HepG2 (cell line): ENCODE results near the gene BEAN1. TPM values are rescaled to one million over a fixed set of nuclear protein-coding genes. Genes with fewer than 3 reads are reported as not detected.

Experiments
- ATAC-seq: fragments of 200-7000 bp; cut with Tn5 transposase; 3 replicates; pipeline ENCODE4 v1.9.1; 2020; ENCODE audit warnings: mild to moderate bottlenecking, moderate library complexity
- BruUV-seq: library from RNA; stranded (reverse); fragments of 400-500 nt; replicated peaks from 2 replicates; lab custom pipeline; 2021; lab: Mats Ljungman, UMichigan
- CTCF ChIA-PET: fragments of 300-600 bp; formaldehyde crosslinking; extraction: SDS; loops from one replicate; lab custom pipeline; 2021; ENCODE audit warnings: low total read pairs, inconsistent platforms, low intra/inter-chr PET ratio; lab: Yijun Ruan, JAX
- POLR2A ChIA-PET: fragments of 350-600 bp; sonication (Branson Sonifier 250); formaldehyde crosslinking; loops from one replicate; lab custom pipeline; 2020; ENCODE audit warnings: antibody characterized with exemption, inconsistent platforms; lab: Yijun Ruan, JAX
- DNase-seq: peaks from one replicate; pipeline ENCODE4 v3.0.0-alpha.2; 2015; ENCODE audit warnings: low spot score
- FAIRE-seq: peaks from 3 replicates; lab custom pipeline; 2011; peaks lifted over from hg19 to GRCh38; lab: Jason Lieb, UNC
- H2AFZ ChIP-seq: one replicate; pipeline ENCODE4 v1.6.1; 2011; ENCODE audit warnings: low read length, inconsistent platforms
- H3K27ac ChIP-seq: fragments of 300-600 bp; 3 replicates; pipeline ENCODE4 v1.8.0; 2011; ENCODE audit warnings: mixed run types, mild to moderate bottlenecking, mixed read lengths, low read length, inconsistent platforms; ENCODE audit not compliant: insufficient read depth; ENCODE audit errors: extremely low read length
- H3K27me3 ChIP-seq, 2 experiments: fragments of 200-600 bp in 1 of 2; 2 replicates in 1 of 2; 3 replicates in 1 of 2; pipeline versions ENCODE4 v1.6.0 to v1.8.0; 2011; ENCODE audit warnings: low read length in 2 of 2, mild to moderate bottlenecking in 2 of 2, moderate library complexity in 2 of 2, inconsistent platforms in 1 of 2; ENCODE audit not compliant: insufficient read depth in 2 of 2, control insufficient read depth in 1 of 2
- H3K36me3 ChIP-seq, 2 experiments: fragments of 200-600 bp in 1 of 2; replicated peaks in 1 of 2; 2 replicates in 1 of 2; 3 replicates in 1 of 2; pipeline versions ENCODE4 v1.5.1 to v1.8.0; 2011; ENCODE audit warnings: low read length in 2 of 2, inconsistent platforms in 1 of 2; ENCODE audit not compliant: insufficient read depth in 2 of 2, control insufficient read depth in 1 of 2
- H3K4me1 ChIP-seq: 2 replicates; pipeline ENCODE4 v1.5.1; 2012; ENCODE audit warnings: low read length, inconsistent platforms; ENCODE audit not compliant: insufficient read depth
- H3K4me2 ChIP-seq: 2 replicates; pipeline ENCODE4 v1.6.0; 2011; ENCODE audit warnings: low read depth, low read length, inconsistent platforms
- H3K4me3 ChIP-seq, 3 experiments: fragments of 200-600 bp in 1 of 3; sonication (generic), shearing (Covaris generic) in 1 of 3; replicated peaks in 1 of 3; 2 replicates each; pipeline ENCODE4 v1.5.1; 2011 to 2016; ENCODE audit warnings: low read length in 3 of 3, inconsistent platforms in 2 of 3, low read depth in 2 of 3, mild to moderate bottlenecking in 2 of 3, control low read depth in 1 of 3, mixed read lengths in 1 of 3; ENCODE audit not compliant: insufficient read depth in 1 of 3
- H3K79me2 ChIP-seq: one replicate; pipeline ENCODE4 v1.6.1; 2011; ENCODE audit warnings: low read length, inconsistent platforms; ENCODE audit not compliant: insufficient read depth
- H3K9ac ChIP-seq: 2 replicates; pipeline ENCODE4 v1.6.0; 2011; ENCODE audit warnings: mild to moderate bottlenecking, low read depth, low read length, inconsistent platforms; ENCODE audit not compliant: insufficient read depth
- H3K9me3 ChIP-seq: 2 replicates; pipeline ENCODE4 v1.5.1; 2012; ENCODE audit warnings: mild to moderate bottlenecking, low read length
- H4K20me1 ChIP-seq: 2 replicates; pipeline ENCODE4 v1.6.0; 2011; ENCODE audit warnings: inconsistent platforms, mild to moderate bottlenecking, low read length, moderate library complexity; ENCODE audit not compliant: insufficient read depth
- HMG20A ChIP-seq: IDR thresholded peaks from 2 replicates; pipeline ENCODE4 v1.6.1; 2016; ENCODE audit warnings: borderline replicate concordance
- POLR2G ChIP-seq: fragments of 200-400 bp; formaldehyde crosslinking; IDR thresholded peaks from 2 replicates; pipeline ENCODE4 v1.6.1; 2018; ENCODE audit warnings: mild to moderate bottlenecking, low read depth, low read length, moderate library complexity
- PRPF4 ChIP-seq: fragments of 200-400 bp; formaldehyde crosslinking; IDR thresholded peaks from 2 replicates; pipeline ENCODE4 v1.6.1; 2016; ENCODE audit warnings: low read length, low read depth; ENCODE audit not compliant: poor library complexity, severe bottlenecking
- RBM22 ChIP-seq: fragments of 200-400 bp; formaldehyde crosslinking; optimal IDR thresholded peaks from 2 replicates; pipeline ENCODE3; 2017; ENCODE audit warnings: mild to moderate bottlenecking, low read length, moderate library complexity
- ZMYM3 ChIP-seq: sonication (generic); formaldehyde crosslinking; IDR thresholded peaks from 2 replicates; pipeline ENCODE4 v1.5.1; 2020; ENCODE audit warnings: mild to moderate bottlenecking, missing genetic modification reagents
- ZNF276 ChIP-seq: sonication (generic); formaldehyde crosslinking; IDR thresholded peaks from 2 replicates; pipeline ENCODE4 v1.4.0; 2020; ENCODE audit warnings: mild to moderate bottlenecking, low read depth, missing genetic modification reagents
- ZNF572 ChIP-seq: sonication (generic); formaldehyde crosslinking; IDR thresholded peaks from 2 replicates; pipeline ENCODE4 v1.5.1; 2020; ENCODE audit warnings: mild to moderate bottlenecking, missing genetic modification reagents
- ZNF75D ChIP-seq: sonication (generic); formaldehyde crosslinking; IDR thresholded peaks from 2 replicates; pipeline ENCODE4 v1.8.1; 2023; ENCODE audit warnings: missing genetic modification reagents, mild to moderate bottlenecking, borderline replicate concordance
- ZNF790 ChIP-seq: sonication (generic); formaldehyde crosslinking; IDR thresholded peaks from 2 replicates; pipeline ENCODE4 v1.8.0; 2022; ENCODE audit warnings: missing genetic modification reagents, mild to moderate bottlenecking, borderline replicate concordance
- WGBS: methylation state at CpG from one replicate; pipeline ENCODE4 v1.1.6; 2017; ENCODE audit warnings: low lambda C conversion rate; 5-methylcytosine and 5-hydroxymethylcytosine counted together
- in situ Hi-C: cut with HindIII; loops from 2 replicates; pipeline ENCODE4 v1.10.0; 2017; ENCODE audit warnings: low pct_unique_long_range_greater_than_20kb; ENCODE audit not compliant: extremely low pct_ligation_motif_present
- intact Hi-C: fragments of 100-400 bp; cut with micrococcal nuclease; formaldehyde crosslinking; loops from one replicate; pipeline ENCODE4 v1.10.0; 2022; ENCODE audit not compliant: unreplicated experiment
- polyA plus RNA-seq, 8 experiments: library from polyadenylated mRNA; depleted of rRNA in 3 of 8; stranded (reverse) in 7 of 8; unstranded in 1 of 8; fragments of >200 nt; fragmentation: Illumina TruSeq in 4 of 8; extraction: Trizol in 4 of 8; gene quantifications; 2 replicates each; pipeline versions ENCODE4 v1.2.1 to v1.2.3, GENCODE V29; 2011 to 2016; ENCODE audit warnings: low read depth in 4 of 8, missing spikeins in 1 of 8, mixed read lengths in 1 of 8; ENCODE audit not compliant: insufficient read depth in 1 of 8
- total RNA-seq, 5 experiments: library from RNA; depleted of rRNA; stranded (reverse); fragments of >200 nt; fragmentation: Illumina TruSeq; extraction: Trizol; gene quantifications; 2 replicates each; pipeline ENCODE4 v1.2.3, GENCODE V29; 2016; ENCODE audit warnings: low read depth in 1 of 5
- TF ChIP-seq, protein P1 (sequence below), 2 experiments: fragments of 450-650 bp in 1 of 2; sonication (generic) in 1 of 2; formaldehyde crosslinking in 1 of 2; IDR thresholded peaks; 2 replicates each; pipeline versions ENCODE4 v1.6.1 to v1.8.0; 2016 to 2022; ENCODE audit warnings: antibody characterized with exemption in 1 of 2, mild to moderate bottlenecking in 1 of 2, missing genetic modification reagents in 1 of 2

The BEAN1 gene
- total and polyA plus RNA-seq, 2 of the 13 experiments (the other 11 are each of a cell fraction or from before 2014, with no cell fraction given) = 0.53 to 1.4 TPM

DNA sequence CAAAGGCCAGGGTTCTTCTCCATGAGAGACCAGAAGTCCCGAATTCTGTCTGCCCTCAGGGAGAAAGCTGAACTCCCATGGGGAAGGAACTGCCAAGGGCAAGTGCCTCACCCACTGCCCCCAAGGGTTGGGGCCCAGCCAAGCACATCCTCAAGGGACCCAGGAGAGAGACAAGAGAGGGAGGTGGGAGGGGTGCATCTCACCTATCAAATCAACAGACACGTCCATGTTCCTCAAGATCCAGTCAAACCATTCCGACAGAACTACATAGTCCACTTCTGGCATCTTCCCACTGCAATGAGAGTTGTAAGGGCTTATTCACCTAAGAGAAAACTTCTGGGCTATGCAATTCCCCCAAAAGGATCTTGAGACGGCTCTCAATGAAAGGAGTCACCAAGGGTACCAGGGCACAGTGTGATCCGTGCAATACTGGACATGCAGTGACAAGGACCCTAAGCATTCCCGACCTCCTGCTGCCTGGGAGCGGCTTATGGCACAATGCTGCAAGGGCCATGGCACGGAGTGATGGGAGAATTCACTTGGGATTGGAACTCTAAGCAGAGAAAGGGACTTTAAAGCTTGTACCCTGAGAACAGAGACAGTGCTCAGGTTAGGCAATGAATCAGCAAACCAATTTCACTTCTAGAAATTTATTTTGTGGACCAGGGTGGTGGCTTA is 90.6 kb downstream of the BEAN1 start:
- H2AFZ ChIP-seq = no peak overlapping the region
- peak overlapping the region; percentile 99 for H3K27ac ChIP-seq
- 0 out of 5 replicates have a peak, but pooled peaks cover 0 to 4% of the 10 kb centered on the region in 2 experiments for H3K36me3 ChIP-seq
- ChIA-PET CTCF (no interaction called here), POLR2A (interaction anchor here (0.8 to 1.7 kb wide), 10 partner anchors 9 to 111 kb away, joined by 3 to 21 read pairs (median 4); partner anchors contain the start of genes CKLF, CMTM3 and TK2)
- peaks cover 54% of the 10 kb centered on the region for H3K4me1 ChIP-seq
- peak overlapping the region; percentile 97 for H3K4me2 ChIP-seq
- no TSS peak for BruUV-seq
- no peak for ATAC-seq
- H3K4me3 ChIP-seq = peak overlapping the region; percentile 35 to 67 (median 43)
- peak overlapping the region; percentile 92 for H3K9ac ChIP-seq
- in situ Hi-C loops = no loop called here
- intact Hi-C loops = loop anchor here (1.0 to 2.0 kb wide), 3 partner anchors 34 to 87 kb away; partner anchors contain the start of gene CMTM3
- peak; percentile 4 for FAIRE-seq
- no peak for DNase-seq
- no peaks in the 10 kb centered on the region for H4K20me1 ChIP-seq
- no peaks in the 10 kb centered on the region for H3K27me3 ChIP-seq
- 78% methylated on average over 8 of the region's 8 CpGs for WGBS
- no peaks in the 10 kb centered on the region for H3K79me2 ChIP-seq
- no peaks in the 10 kb centered on the region for H3K9me3 ChIP-seq
- TF ChIP-seq RBM22 = peak; percentile 5
- TF ChIP-seq ZNF276 (CRISPR knock-in tag) = peak; percentile 61; the same call in 1 of the 2 replicates
- TF ChIP-seq PRPF4 = peak; percentile 84
- TF ChIP-seq, protein P1, sequence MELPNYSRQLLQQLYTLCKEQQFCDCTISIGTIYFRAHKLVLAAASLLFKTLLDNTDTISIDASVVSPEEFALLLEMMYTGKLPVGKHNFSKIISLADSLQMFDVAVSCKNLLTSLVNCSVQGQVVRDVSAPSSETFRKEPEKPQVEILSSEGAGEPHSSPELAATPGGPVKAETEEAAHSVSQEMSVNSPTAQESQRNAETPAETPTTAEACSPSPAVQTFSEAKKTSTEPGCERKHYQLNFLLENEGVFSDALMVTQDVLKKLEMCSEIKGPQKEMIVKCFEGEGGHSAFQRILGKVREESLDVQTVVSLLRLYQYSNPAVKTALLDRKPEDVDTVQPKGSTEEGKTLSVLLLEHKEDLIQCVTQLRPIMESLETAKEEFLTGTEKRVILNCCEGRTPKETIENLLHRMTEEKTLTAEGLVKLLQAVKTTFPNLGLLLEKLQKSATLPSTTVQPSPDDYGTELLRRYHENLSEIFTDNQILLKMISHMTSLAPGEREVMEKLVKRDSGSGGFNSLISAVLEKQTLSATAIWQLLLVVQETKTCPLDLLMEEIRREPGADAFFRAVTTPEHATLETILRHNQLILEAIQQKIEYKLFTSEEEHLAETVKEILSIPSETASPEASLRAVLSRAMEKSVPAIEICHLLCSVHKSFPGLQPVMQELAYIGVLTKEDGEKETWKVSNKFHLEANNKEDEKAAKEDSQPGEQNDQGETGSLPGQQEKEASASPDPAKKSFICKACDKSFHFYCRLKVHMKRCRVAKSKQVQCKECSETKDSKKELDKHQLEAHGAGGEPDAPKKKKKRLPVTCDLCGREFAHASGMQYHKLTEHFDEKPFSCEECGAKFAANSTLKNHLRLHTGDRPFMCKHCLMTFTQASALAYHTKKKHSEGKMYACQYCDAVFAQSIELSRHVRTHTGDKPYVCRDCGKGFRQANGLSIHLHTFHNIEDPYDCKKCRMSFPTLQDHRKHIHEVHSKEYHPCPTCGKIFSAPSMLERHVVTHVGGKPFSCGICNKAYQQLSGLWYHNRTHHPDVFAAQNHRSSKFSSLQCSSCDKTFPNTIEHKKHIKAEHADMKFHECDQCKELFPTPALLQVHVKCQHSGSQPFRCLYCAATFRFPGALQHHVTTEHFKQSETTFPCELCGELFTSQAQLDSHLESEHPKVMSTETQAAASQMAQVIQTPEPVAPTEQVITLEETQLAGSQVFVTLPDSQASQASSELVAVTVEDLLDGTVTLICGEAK (IDR thresholded peaks at IDR 0.05) = no peak
- TF ChIP-seq, protein P1 (CRISPR knock-in tag; IDR thresholded peaks at IDR 0.05) = no peak
- peak; percentile 9; the same call in 1 of the 2 replicates for TF ChIP-seq POLR2G
- no peak for TF ChIP-seq ZNF75D (CRISPR knock-in tag)
- TF ChIP-seq ZNF572 = no peak
- no peak; the same call in 1 of the 2 replicates for TF ChIP-seq ZMYM3 (CRISPR knock-in tag)
- TF ChIP-seq HMG20A (CRISPR knock-in tag) = no peak
- TF ChIP-seq ZNF790 (CRISPR knock-in tag) = no peak
